NCI-H524 treated with DMSO at 0.1 percent for 48 hours (cell line): ENCODE data around the gene ABCB8.
A peak's percentile ranks its signal among the peaks of the same experiment; 100 is the strongest.

Experiments
- DNase-seq: peaks from one replicate; lab custom pipeline; 2025; lab: John Stamatoyannopoulos, UW

ABCB8 gene

DNA sequence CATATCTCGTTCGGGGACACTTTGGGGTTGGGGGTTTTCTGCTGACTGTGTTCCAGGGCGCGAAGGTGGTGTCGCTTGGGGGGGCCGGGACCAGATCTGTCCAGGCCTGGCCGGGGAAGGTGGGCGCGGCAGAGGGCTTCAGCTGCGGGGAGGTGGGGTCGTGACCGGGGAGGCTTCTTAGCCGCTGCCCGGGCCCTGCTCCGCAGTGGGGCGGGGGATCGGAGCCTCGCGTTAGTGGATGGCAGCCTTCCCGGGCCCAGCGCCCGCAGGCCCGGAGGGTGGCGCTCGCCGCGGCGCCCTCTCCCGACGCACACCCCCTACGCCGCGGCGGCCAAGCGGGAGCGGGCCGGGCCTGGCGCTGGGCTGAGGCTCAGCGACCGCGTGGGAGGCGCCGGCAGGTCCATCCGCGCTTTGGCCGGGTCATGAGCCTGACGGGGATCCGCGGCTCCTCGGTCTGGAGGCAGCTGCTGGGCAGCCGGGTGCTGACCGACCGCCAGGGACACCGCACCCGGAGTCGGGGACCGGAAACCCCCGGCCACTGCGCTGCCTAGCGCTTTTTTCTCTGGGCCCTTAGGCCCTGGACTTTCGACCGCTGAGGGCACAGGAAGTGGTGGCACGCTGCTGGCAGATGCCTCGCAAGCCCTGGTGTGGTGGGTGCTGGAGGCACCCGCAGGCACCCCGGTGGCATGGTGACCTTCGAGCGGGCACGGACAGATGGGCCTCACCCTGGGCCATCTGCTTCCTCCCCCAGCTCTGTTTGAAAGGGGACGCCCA, 59.2 kb downstream of the ABCB8 start:
- DNase-seq = peak; percentile 46

DNA sequence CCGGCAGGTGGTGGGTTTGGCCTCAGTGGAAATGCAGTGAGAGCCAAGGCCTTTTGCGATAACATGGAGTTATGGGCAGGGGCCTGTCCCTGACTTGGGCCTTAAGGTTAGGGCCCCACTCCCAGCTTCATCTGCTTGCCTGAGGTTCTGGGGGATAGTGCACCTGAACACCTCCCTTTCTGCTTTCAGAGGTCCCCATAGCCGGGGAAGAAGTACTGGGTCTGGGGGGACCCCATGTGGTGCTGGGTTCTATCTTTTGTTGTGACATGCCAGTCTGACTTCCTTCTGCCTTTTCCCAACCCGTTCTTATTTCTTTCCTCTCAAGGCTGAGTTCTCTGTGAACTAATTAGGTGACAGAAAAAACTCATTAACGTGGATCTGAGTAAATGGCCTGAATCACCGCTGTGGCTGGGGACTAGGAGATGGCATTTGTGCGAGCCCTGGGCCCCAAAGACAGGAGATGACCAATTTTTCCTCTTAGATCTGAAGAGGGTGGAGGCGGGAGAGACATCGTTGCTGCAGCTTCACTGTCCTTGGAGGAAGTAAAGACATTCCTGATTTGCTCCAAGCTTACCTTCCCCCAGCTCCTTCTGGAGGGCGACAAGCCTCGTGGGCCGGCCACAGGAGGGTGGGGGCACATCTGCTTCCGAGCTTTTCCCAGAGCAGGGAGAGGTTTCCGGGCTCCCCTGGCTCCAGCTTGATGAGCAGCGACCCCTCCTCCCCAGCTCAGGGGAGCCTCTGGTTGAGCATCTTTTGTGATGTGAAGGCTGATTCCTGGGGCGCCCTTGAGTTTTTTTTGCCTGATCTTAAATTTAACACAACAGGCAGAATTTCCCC, 60.0 kb downstream of the ABCB8 start:
- DNase-seq = no peak

DNA sequence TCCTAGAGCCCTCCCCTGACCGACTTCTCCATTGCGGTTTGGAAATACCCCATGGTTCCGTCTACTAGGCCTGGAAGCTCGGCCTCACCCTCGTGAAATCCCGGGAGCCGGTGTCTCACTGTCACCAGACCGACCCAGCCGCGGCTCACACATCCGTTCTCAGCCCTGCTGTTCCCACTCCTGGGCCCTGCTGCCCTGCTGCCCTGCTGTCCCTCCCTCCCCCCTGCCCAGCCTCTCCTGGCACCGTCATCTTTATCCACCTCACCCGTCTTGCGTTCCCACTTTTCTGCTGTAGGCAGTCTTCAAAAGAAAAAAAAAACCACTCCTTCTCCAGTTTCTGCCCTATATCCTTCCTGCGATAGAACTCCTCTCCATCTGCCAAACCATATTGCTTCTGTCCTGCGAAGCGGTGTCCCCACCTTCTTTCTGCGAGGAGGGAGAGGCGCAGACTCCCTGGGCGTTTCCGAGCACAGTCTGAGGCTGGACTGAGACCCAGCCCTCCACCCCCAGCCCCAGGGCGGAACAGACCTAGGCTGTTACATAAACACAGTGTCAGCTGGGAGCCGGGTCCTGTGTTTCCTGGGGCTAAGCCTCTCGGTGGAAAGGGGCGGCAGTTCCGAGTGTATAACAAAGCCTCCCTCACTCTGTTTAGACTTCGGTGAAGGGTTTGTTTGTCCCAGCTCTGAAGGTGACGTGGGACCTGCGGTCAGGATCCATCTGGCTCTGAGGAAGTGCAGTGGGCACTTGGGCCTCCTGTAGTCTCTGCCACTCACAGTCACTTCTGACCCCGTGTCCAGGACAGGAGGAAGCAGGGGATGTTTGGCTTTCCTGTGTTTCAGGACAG, 60.8 kb downstream of the ABCB8 start:
- DNase-seq = peak; percentile 71

DNA sequence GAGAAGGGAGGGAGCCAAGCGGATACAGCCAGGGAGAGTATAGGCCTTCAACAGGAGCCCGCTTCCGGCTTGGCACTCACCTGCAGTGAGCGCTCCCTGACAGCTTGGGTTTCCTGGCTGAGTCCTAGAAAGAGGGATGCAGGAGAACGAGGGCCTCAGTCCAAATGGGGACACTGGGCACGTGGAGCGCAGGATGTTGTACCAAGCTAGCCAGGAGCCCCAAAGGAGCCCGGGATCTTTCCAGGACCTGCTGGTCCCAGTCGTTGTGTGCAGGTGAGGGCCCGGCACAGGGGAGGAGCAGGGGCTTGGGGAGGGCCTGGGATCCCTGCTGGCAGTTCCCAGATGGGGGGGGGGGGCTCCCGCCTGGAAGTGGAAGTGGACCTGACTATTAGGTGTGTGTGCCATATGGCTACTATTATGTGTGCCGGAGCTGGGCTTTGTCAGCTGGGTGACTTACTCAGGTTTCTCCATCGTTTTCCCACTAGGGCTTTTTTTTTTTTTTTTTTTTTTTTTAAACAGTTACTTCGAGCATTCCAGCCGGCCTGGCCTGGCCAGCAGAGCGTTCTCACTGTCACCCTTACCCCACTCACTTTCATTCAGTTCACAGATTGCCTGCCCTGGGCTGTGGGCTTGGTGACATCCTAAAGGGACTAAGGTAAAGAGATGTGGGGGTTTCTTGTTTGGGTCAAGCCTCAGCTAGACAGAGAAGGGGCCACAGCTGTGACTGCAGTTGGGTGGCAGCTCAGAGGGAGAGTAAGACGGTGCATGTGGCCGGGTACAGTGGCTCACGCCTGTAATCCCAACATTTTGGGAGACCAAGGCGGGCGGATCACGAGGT, 61.9 kb downstream of the ABCB8 start:
- peak; percentile 62 for DNase-seq

DNA sequence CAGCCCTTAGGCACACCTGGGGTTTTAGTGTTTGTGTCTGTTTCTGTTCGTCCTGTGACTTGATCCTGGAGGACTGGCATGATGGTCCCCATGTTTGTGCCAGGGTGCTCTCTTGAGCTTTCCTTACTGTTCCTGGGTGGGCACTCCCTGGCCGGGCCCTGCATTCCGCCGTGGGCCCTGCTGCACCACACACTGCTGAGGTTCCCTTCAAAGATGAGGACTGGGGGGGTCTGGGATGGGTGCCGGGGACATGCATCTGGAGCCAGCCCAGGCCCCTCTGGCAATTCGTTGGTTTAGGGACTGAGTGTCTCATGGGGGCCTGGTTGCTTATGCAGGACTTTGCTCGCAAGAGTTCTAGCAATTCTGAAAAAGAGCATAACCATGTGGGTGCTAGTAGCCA, 62.8 kb downstream of the ABCB8 start:
- DNase-seq = no peak

DNA sequence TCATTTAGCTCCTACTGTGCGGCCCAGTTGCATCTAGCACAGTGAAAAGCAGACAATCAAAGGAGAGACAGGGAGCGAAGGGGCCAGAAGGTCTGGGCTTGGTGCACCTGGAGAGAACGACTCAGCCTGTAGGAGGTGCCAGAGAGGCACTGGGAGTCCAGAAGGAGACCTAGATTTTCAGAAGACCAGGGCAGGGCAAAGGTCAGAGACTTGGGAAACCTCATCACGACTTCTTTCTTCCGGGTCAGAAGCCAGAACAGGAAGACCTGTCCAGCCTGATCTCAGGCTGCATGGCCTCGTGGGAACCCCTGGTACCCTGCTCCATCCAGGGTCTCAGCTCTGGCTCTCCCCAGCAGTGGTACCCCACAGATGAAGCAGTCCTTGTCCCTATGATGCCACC, 63.2 kb downstream of the ABCB8 start:
- DNase-seq = no peak

DNA sequence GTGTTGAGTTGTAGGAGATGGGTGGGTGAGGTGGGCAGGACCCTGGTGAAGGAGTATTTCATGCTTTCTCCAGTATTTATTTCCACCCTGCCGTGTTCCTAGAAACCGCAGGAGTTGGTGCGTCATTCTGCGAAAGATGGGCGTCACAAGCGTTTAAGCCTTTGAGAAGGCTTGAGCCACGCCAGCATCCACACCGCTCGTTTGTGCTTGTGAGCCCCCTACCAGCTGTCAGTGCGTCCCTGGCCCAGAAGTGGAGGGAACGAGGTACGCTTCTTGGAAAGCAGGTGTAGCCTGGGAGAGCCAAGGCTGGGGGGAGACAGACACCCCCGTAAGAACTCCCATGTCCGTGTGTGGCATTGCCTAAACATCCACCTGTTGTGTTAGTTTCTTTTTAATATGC, 63.7 kb downstream of the ABCB8 start:
- no peak for DNase-seq

DNA sequence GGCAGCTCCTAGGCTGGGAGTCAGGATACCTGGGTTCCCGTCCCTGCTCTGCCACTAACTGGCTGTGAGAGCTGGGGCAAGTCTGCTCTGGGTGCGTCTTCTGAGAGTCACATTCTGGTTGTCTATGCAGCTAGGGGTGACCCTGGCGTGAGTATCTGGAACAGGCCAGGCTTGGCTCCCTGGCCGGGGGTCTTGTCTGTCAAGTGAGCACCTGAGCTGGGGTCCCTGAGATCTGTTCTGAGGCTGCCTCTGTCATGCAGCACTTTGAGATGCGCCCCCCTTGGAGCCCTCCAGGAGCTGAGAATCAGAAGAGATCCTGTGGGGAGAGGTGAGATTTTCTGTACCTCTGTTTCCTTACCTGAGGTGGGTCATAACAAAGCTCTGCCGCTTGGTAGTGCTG, 65.5 kb downstream of the ABCB8 start:
- no peak for DNase-seq

DNA sequence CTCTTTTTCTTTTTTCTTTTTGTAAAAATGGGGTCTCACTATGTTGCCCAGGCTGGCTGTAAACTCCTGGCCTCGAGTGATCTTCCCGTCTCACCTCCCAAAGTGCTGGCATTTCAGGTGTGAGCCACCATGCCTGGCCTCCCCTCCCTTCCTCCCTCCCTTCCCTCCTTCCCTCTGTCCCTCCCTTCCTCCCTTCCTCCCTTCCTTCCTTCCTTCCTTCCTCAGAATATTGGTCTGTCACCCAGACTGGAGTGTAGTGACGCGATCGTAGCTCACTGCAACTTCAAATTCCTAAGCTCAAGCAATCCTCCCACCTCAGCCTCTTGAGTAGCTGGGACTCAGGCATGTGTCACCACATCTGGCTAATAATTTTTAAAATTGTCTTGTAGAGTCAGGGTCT, 66.4 kb downstream of the ABCB8 start:
- no peak for DNase-seq

DNA sequence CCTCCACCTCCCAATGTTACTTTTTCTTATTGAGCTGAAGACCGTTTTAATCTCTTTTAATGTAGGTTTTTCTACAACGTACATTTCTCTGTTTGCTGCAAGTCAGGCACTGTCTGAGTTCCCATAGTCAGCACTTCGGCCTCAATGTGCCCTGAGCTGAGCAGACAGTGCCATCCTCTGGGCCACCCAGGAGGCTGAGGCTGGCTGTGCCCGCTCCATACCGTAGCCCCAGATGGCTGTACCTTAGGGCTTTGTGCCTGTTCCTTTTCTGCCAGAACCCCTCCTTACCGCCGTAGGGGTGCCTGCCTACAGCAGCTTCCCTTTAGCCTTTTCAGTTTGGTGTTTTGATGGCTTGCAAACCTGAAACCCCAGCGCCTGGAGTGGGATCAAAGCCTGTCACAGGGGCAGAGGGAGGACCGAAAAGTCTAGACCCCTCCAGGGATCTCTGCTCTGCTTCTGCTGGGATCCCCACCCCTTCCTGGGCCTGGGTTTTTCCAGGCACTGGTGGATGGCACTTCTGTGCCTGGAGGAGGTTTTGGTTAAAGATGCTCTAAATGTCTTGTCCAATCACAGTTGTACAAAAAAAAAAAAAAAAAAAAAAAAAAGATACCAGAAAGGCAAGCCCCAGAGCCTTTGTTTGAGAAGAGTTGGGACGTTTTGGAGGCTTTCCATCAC, 67.0 kb downstream of the ABCB8 start:
- no peak for DNase-seq

DNA sequence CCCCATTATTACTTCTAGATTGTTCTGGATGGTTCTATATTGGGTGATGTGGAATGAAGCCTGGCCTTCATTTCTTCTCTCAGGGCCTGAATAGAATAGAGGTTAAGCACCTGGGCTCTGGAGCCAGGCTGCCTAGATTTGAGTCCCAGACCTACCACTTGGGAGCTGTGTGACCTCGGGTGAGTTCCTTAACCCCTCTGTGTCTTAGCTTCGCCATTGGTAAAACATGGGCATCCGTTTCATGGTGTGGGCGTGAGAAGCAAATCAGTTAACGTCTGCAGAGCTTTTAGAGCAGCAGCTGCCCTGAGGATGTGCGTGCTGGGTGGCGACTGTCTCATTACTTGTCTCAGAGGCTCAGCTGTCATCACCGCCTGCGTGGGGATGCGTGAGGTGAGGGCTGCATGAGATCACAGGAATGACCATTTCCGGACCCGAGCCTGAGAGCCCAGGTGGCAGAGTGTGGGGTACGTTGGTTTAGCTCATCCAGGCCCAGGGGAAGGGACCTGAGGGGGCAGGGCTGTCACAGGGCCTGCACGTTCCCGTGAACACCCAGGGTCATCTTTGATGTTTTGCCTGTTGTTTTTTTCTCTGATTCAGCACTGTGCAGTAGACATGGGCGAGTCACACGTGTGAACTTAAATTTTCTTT, 67.7 kb downstream of the ABCB8 start:
- no peak for DNase-seq
